ENCODE results near the gene CTSK. TPM values are rescaled to one million over a fixed set of nuclear protein-coding genes. Genes with fewer than 3 reads are reported as not detected.

CTSK gene
- total RNA-seq, 1 experiment from 2014 or later: 0.10 TPM

DNA sequence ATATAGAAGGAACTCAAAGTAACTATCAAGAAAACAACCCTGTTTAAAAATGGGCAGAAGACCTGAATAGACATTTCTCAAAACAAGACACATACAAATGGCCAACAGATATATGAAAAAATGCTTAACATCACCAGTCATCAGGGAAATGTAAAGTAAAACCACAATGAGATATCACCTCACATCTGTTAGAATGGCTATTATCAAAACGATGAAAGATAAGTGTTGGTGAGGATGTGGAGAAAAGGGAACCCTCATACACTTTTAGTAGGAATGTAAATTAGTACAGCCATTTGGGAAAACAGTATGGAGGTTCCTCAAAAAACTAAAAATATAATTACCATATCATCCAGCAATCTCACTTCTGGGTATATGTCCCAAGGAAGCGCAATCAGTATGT is 45.5 kb downstream of the CTSK start:
- DNase-seq (ENCODE audit: low spot score): no peak

DNA sequence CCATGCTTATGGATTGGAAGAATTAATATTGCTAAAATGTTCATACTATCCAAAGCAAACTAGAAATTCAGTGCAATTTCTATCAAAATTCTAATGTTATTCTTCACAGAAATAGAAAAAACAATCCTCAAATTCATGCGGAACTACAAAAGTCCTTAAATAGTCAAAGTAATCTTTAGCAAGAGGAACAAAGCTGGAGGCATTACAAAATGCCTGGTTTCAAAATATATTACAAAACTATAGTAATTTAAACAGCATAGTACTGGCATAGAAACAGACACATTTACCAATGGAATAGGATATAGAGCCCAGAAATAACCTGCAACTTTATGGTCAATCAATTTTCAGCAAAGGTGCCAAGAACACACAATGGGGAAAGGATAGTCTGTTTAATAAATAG is 46.3 kb downstream of the CTSK start:
- no peak for DNase-seq (ENCODE audit: low spot score)

DNA sequence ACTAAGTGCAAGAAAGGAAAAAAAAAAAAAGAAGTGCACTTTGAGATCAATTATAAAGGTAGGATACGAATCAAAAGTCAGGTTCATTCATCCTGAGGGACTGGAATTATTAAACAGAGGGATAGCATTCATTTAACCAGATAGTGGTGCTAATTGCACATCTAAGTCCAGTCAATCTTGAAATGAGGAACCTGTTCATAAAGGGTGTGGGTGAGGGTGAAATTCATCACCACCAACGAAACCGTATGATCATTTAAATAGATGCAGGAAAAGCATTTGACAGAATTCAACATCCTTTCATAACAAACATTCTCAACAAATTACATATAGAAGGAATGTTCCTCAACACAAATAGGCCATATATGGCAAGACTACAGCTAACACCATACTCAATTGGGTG is 48.0 kb downstream of the CTSK start:
- no peak for DNase-seq (ENCODE audit: low spot score)

DNA sequence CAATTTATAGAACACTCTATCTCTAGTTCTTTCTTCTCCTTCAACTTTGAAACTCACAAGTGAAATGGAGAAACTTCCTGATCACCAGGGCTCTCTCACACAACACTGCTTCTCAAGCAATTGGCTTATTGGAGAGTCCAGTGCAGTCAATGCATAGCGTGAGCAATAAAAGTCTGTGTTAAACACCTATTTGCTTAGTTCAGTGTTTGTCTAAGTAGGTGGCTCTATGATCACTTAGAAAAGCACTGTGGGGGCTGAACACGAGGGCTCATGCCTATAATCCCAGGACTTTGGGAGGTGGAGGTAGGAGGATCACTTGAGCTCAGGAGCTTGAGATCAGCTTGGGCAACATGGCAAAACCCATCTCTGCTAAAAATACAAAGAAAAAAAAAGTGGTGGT is 54.6 kb downstream of the CTSK start:
- DNase-seq (ENCODE audit: low spot score): no peak

DNA sequence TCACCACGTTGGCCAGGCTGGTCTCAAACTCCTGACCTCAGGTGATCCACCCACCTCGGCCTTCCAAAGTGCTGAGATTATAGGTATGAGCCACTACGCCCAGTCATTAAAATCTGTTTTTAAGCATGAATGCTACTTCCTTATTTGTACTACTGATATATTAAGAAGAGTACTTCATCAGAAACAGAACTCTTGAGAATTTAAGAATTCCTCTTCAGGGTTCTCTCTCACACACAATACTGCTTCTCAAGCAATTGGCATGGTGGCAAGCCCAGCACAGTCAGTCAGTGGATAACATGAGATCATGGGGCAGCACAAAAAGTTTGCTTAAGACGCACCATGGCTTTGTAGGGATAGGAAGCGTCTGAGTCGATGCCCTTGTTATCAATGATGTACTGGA is 56.6 kb downstream of the CTSK start:
- DNase-seq (ENCODE audit: low spot score): no peak

DNA sequence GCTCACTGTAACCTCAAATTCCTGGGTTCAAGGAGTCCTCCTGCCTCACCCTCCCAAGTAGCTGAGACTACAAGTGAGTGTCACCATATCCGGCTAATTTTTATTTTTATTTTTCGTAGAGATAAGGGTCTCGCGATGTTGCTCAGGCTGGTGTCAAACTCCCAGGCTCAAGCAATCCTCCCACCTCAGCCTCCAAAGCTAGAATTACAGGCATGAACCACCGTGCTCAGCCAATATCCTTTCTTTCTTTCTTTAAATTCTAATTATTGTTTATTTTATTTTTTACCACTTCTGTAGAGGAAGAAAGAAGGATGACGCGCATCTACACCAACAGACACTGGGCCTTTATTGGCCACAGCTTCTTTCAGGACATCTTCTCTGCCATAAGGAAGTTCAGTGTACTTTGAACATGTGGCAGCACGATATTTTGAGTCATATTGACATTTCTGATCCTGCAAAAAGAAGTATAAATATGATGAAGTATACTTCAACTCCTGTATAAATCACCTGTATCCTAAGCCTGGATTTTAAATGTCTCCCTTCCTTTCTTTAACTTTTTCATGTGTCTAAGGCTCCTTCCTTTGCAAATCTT is 58.2 kb downstream of the CTSK start:
- DNase-seq (ENCODE audit: low spot score): no peak

DNA sequence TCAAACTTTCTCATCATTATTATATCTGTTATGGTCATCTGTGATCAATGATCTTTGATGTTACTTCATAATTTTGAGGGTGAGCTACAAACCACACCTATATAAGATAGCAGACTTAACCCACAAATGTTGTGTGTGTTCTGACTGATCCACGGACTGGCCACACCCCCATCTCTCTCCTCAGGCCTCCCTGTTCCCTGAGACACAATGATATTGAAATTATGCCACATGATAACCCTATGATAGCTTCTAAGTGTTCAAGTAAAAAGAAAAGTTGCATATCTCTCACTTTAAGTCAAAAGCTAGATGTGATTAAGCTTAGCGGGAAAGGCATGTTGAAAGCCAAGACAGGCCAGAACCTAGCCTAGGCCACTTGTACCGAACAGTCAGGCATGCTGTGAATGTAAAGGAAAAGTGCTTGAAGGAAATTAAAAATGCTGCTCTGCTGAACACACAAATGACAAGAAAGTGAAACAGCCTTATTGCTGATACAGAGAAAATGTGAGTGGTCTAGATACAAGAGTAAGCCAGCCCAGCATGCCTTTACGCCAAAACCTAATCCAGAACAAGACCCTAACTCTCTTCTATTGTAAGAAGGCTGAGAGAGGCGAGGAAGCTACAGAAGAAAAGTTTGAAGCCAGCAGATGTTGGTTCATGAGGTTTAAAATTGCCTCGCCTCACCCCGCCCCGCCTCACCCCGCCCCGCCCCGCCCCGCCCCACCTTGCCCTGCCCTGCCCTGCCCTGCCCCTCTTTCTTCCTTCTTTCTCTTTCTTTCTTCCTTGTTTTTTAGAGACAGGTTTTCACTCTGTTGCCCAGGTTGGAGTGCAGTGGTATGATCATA is 59.0 kb downstream of the CTSK start:
- no peak for DNase-seq (ENCODE audit: low spot score)

Other genes starting within 250 kb of the CTSK start
- gene MCL1, start 228.7 kb downstream of the CTSK start, total RNA-seq (2014; rRNA removed; shearing (Covaris generic)): 95.2 and 98.6 TPM in 2 replicates
- gene ENSA, start 178.6 kb downstream of the CTSK start, total RNA-seq (2014; rRNA removed; shearing (Covaris generic)): 143 and 154 TPM in 2 replicates
- 8.4 and 10.1 TPM in 2 replicates for gene GOLPH3L, start 111.1 kb downstream of the CTSK start, total RNA-seq (2014; rRNA removed; shearing (Covaris generic))
- not detected in 2 replicates for gene HORMAD1, start 87.4 kb downstream of the CTSK start, total RNA-seq (2014; rRNA removed; shearing (Covaris generic))
- gene CTSS, start 42.5 kb downstream of the CTSK start, total RNA-seq (2014; rRNA removed; shearing (Covaris generic)): 0.39 and 1.5 TPM in 2 replicates
- 13.0 and 13.7 TPM in 2 replicates for gene ARNT, start 68.3 kb upstream of the CTSK start, total RNA-seq (2014; rRNA removed; shearing (Covaris generic))
- not detected in 2 replicates for gene CTXND2, start 78.9 kb upstream of the CTSK start, total RNA-seq (2014; rRNA removed; shearing (Covaris generic))
- 15.9 and 26.2 TPM in 2 replicates for gene SETDB1, start 118.1 kb upstream of the CTSK start, total RNA-seq (2014; rRNA removed; shearing (Covaris generic))
- gene CERS2, start 166.6 kb upstream of the CTSK start, total RNA-seq (2014; rRNA removed; shearing (Covaris generic)): 97.8 and 110 TPM in 2 replicates
- 0.04 and 0.23 TPM in 2 replicates for gene ANXA9, start 174.0 kb upstream of the CTSK start, total RNA-seq (2014; rRNA removed; shearing (Covaris generic))
- gene MINDY1, start 198.6 kb upstream of the CTSK start, total RNA-seq (2014; rRNA removed; shearing (Covaris generic)): 9.3 and 12.2 TPM in 2 replicates
- gene PRUNE1, start 200.2 kb upstream of the CTSK start, total RNA-seq (2014; rRNA removed; shearing (Covaris generic)): 10.6 and 19.7 TPM in 2 replicates
- gene BNIPL, start 228.3 kb upstream of the CTSK start, total RNA-seq (2014; rRNA removed; shearing (Covaris generic)): 0.10 TPM in 1 of 2 replicates, not detected in the other
- gene C1orf56, start 239.5 kb upstream of the CTSK start, total RNA-seq (2014; rRNA removed; shearing (Covaris generic)): 0.86 and 2.7 TPM in 2 replicates